K562 (cell line): ENCODE results near the gene ARID3A. TPM values are rescaled to one million over a fixed set of nuclear protein-coding genes. Genes with fewer than 3 reads are reported as not detected.

ENCODE experiments used
- ATAC-seq: fragments of 200-7000 bp; cut with Tn5 transposase; 3 replicates; pipeline ENCODE4 v1.9.1; 2020; ENCODE audit warnings: moderate library complexity
- BruUV-seq: library from RNA; stranded (reverse); fragments of 400-500 nt; replicated peaks from 2 replicates; lab custom pipeline; 2021; lab: Mats Ljungman, UMichigan
- CTCF ChIA-PET: fragments of 300-600 bp; formaldehyde crosslinking; extraction: SDS; loops from one replicate; lab custom pipeline; 2021; ENCODE audit warnings: low intra/inter-chr PET ratio; lab: Yijun Ruan, JAX
- POLR2A ChIA-PET: fragments of 300-600, 350-650 bp; sonication (Branson Sonifier 250); formaldehyde crosslinking; extraction: SDS; loops from one replicate; lab custom pipeline; 2021; ENCODE audit warnings: antibody characterized with exemption, inconsistent platforms; lab: Yijun Ruan, JAX
- DNase-seq, 4 experiments: peaks; one replicate each; pipeline versions ENCODE4 v3.0.0 to v3.0.0-alpha.2; 2011 to 2018; ENCODE audit warnings: low spot score in 3 of 4, mixed read lengths in 3 of 4; ENCODE audit errors: extremely low read depth in 1 of 4
- FAIRE-seq: peaks from 2 replicates; lab custom pipeline; 2011; peaks lifted over from hg19 to GRCh38; lab: Jason Lieb, UNC
- H2AFZ ChIP-seq: 2 replicates; pipeline ENCODE4 v1.6.0; 2011; ENCODE audit warnings: low read depth, low read length, control low read depth, inconsistent platforms
- H3K27ac ChIP-seq: fragments of 200-600 bp; 3 replicates; pipeline ENCODE4 v1.8.0; 2011; ENCODE audit warnings: low read depth, mild to moderate bottlenecking, control low read depth, inconsistent platforms, low read length, moderate library complexity, mixed read lengths; ENCODE audit errors: extremely low read depth
- H3K27me3 ChIP-seq, 2 experiments: fragments of 300-600 bp in 1 of 2; 2 replicates in 1 of 2; 3 replicates in 1 of 2; pipeline versions ENCODE4 v1.6.0 to v1.8.0; 2011; ENCODE audit warnings: inconsistent platforms in 2 of 2, low read length in 2 of 2, mild to moderate bottlenecking in 1 of 2, mixed read lengths in 1 of 2, moderate library complexity in 1 of 2; ENCODE audit not compliant: control insufficient read depth in 2 of 2, insufficient read depth in 2 of 2
- H3K36me3 ChIP-seq: fragments of 300-600 bp; 3 replicates; pipeline ENCODE4 v1.8.0; 2011; ENCODE audit warnings: mild to moderate bottlenecking, low read length, inconsistent platforms; ENCODE audit not compliant: control insufficient read depth, insufficient read depth
- H3K4me1 ChIP-seq, 2 experiments: fragments of 200-600 bp in 1 of 2; replicated peaks in 1 of 2; 2 replicates in 1 of 2; 3 replicates in 1 of 2; pipeline versions ENCODE4 v1.5.1 to v1.8.0; 2011; ENCODE audit warnings: inconsistent platforms in 2 of 2, low read length in 2 of 2, mild to moderate bottlenecking in 1 of 2, mixed read lengths in 1 of 2, moderate library complexity in 1 of 2; ENCODE audit not compliant: control insufficient read depth in 2 of 2, insufficient read depth in 2 of 2
- H3K4me2 ChIP-seq: 2 replicates; pipeline ENCODE4 v1.6.1; 2011; ENCODE audit warnings: low read length, control low read depth, inconsistent platforms, mixed read lengths; ENCODE audit not compliant: insufficient read depth
- H3K4me3 ChIP-seq: fragments of 200-600 bp; sonication (generic), shearing (Covaris generic); 2 replicates; pipeline ENCODE4 v1.5.1; 2016; ENCODE audit warnings: control low read depth, inconsistent platforms
- H3K79me2 ChIP-seq: fragments of 200-600 bp; 3 replicates; pipeline ENCODE4 v1.8.0; 2011; ENCODE audit warnings: low read length, inconsistent platforms; ENCODE audit not compliant: control insufficient read depth, insufficient read depth
- H3K9ac ChIP-seq, 2 experiments: 2 replicates each; pipeline versions ENCODE4 v1.6.0 to v1.6.1; 2011; ENCODE audit warnings: low read depth in 2 of 2, low read length in 2 of 2, control low read depth in 1 of 2, inconsistent platforms in 1 of 2, mild to moderate bottlenecking in 1 of 2, mixed read lengths in 1 of 2; ENCODE audit not compliant: insufficient read depth in 1 of 2
- H3K9me1 ChIP-seq: one replicate; pipeline ENCODE4 v1.6.0; 2011; ENCODE audit warnings: inconsistent platforms, mild to moderate bottlenecking, low read length, moderate library complexity; ENCODE audit not compliant: control insufficient read depth, insufficient read depth
- H3K9me3 ChIP-seq: replicated peaks from 2 replicates; pipeline ENCODE4 v1.5.1; 2011; ENCODE audit warnings: low read depth, low read length, inconsistent platforms; ENCODE audit not compliant: control insufficient read depth, insufficient read depth
- H4K20me1 ChIP-seq: replicated peaks from 2 replicates; pipeline ENCODE4 v1.6.1; 2011; ENCODE audit warnings: low read length, inconsistent platforms, mixed read lengths; ENCODE audit not compliant: control insufficient read depth, insufficient read depth
- BCOR ChIP-seq: fragments of 450-650 bp; IDR thresholded peaks from 2 replicates; pipeline ENCODE4 v1.6.1; 2016
- FOXP1 ChIP-seq: sonication (generic); formaldehyde crosslinking; IDR thresholded peaks from 2 replicates; pipeline ENCODE4 v1.8.0; 2022; ENCODE audit warnings: mild to moderate bottlenecking, missing genetic modification reagents
- KDM1A ChIP-seq, 2 experiments: fragments of 450-650 bp; IDR thresholded peaks; 2 replicates each; pipeline ENCODE4 v1.6.1; 2016; ENCODE audit warnings: mild to moderate bottlenecking in 2 of 2
- RBBP5 ChIP-seq: fragments of 200-600 bp; sonication (generic); IDR thresholded peaks from 2 replicates; pipeline ENCODE4 v1.6.1; 2012; ENCODE audit warnings: borderline replicate concordance, mild to moderate bottlenecking, low read length, control low read depth, inconsistent platforms; ENCODE audit not compliant: insufficient read depth, poor library complexity, severe bottlenecking
- RBFOX2 ChIP-seq: fragments of 200-400 bp; formaldehyde crosslinking; IDR thresholded peaks from 2 replicates; pipeline ENCODE4 v1.6.1; 2017; ENCODE audit warnings: low read depth, mild to moderate bottlenecking, low read length, moderate library complexity
- RBM25 ChIP-seq: fragments of 200-400 bp; formaldehyde crosslinking; IDR thresholded peaks from 2 replicates; pipeline ENCODE4 v1.6.1; 2018; ENCODE audit warnings: low read length, low read depth, moderate library complexity; ENCODE audit not compliant: severe bottlenecking
- SAP30 ChIP-seq: fragments of 200-600 bp; sonication (generic); IDR thresholded peaks from 2 replicates; pipeline ENCODE4 v1.6.1; 2012; ENCODE audit warnings: borderline replicate concordance, low read depth, mild to moderate bottlenecking, moderate library complexity, low read length, control low read depth, inconsistent platforms; ENCODE audit not compliant: insufficient read depth, poor library complexity, severe bottlenecking
- SMARCA5 ChIP-seq: fragments of 450-650 bp; IDR thresholded peaks from 2 replicates; pipeline ENCODE4 v1.6.1; 2016
- TEAD1 ChIP-seq, 2 experiments: fragments of 450-650 bp in 1 of 2; sonication (generic) in 1 of 2; formaldehyde crosslinking; IDR thresholded peaks; 2 replicates each; pipeline versions ENCODE4 v1.4.0 to v1.8.0; 2020 to 2022; ENCODE audit warnings: mild to moderate bottlenecking in 2 of 2, missing genetic modification reagents in 1 of 2
- ZNF121 ChIP-seq: sonication (generic); formaldehyde crosslinking; conservative IDR thresholded peaks from 2 replicates; pipeline ENCODE4 v1.8.0; 2022; ENCODE audit warnings: missing genetic modification reagents
- ZNF384 ChIP-seq: IDR thresholded peaks from 2 replicates; pipeline ENCODE4 v1.6.1; 2012; ENCODE audit warnings: low read depth, low read length, improper control_type of control experiment
- ZNF431 ChIP-seq: sonication (generic); formaldehyde crosslinking; IDR thresholded peaks from 2 replicates; pipeline ENCODE4 v1.8.0; 2022; ENCODE audit warnings: mild to moderate bottlenecking, missing genetic modification reagents
- ZNF77 ChIP-seq: fragments of 250-450 bp; sonication (Bioruptor Pico); IDR thresholded peaks from 2 replicates; pipeline ENCODE4 v1.5.0; 2020
- WGBS: fragments of 100-300 bp; shearing (Covaris generic); methylation state at CpG from one replicate; pipeline ENCODE4 v1.1.6; 2016; ENCODE audit warnings: low coverage, mixed read lengths; ENCODE audit not compliant: insufficient coverage; ENCODE audit errors: missing lambda C conversion rate; 5-methylcytosine and 5-hydroxymethylcytosine counted together
- in situ Hi-C: fragments of 300-500 bp; cut with MboI; formaldehyde crosslinking; loops from 4 replicates; pipeline ENCODE4 v1.15.0; 2018; ENCODE audit warnings: inconsistent platforms, mixed read lengths
- intact Hi-C: fragments of 100-400 bp; cut with micrococcal nuclease; formaldehyde crosslinking; loops from 2 replicates; pipeline ENCODE4 v1.14.2; 2022
- polyA plus RNA-seq, 8 experiments: library from polyadenylated mRNA; depleted of rRNA in 4 of 8; stranded (reverse) in 5 of 8; unstranded in 3 of 8; fragments of >200 nt; fragmentation: Nextera tagmentation in 2 of 8; fragmentation: Illumina TruSeq in 1 of 8; extraction: Ambion mirVana in 2 of 8; extraction: Trizol in 1 of 8; gene quantifications; 2 replicates each; pipeline versions ENCODE4 v1.2.1 to v1.2.3, GENCODE V29; 2011 to 2014; ENCODE audit warnings: inconsistent platforms in 1 of 8, missing spikeins in 1 of 8
- total RNA-seq, 7 experiments: library from RNA; depleted of rRNA in 6 of 7; stranded (reverse); fragments of >200 nt in 6 of 7; fragmentation: Illumina TruSeq in 2 of 7; extraction: Trizol in 2 of 7; gene quantifications; 2 replicates each; pipeline versions ENCODE4 v1.2.1 to v1.2.3, GENCODE V29; 2011 to 2021; ENCODE audit warnings: low replicate concordance in 1 of 7
- TF ChIP-seq, protein P1 (sequence below): fragments of 200-800 bp; sonication (Bioruptor generic); IDR thresholded peaks from 2 replicates; pipeline ENCODE4 v1.6.1; 2017; ENCODE audit warnings: missing genetic modification characterization, missing compliant biosample characterization

Gene ARID3A
- total and polyA plus RNA-seq, 9 of the 15 experiments (the other 6 are each of a cell fraction or from before 2014, with no cell fraction given) = 1.4 to 118 (median 31.2) TPM

DNA sequence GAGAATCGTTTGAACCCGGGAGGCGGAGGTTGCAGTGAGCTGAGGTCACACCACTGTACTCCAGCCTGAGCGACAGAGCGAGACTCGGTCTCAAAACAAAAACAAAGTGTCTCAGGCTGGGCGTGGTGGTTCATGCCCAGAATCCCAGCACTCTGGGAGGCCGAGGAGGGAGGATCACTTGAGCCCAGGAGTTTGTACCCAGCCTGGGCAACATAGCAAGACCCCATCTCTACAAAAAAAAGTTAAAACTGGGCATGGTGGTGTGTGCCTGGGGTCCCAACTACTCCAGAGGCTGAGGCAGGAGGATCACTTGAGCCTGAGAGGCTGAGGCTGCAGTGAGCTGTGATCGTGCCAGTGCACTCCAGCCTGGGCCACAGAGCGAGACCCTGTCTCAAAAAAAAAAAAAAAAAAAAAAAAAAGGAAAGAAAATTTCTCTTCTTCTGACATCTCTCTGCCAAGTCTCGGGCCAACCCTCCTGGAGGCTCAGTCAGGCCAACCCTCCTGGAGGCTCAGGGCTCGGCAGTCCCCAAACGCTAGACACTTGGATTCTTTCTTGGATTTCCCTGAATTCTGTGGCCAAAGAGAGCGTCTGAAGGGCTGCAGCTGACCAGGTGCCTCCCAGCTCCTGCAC lies 26.3 kb downstream of the ARID3A start:
- WGBS = 51% methylated on average over 12 of the region's 14 CpGs
- H3K9me1 ChIP-seq = no peaks in the 10 kb centered on the region
- peak overlapping the region; percentile 96 for H3K27ac ChIP-seq
- ChIA-PET CTCF (no interaction called here), POLR2A (interaction anchor here (1.1 kb wide), 1 partner anchor 8 kb away, joined by 4 read pairs; no protein-coding TSS in a partner anchor)
- H3K9me3 ChIP-seq = no peaks in the 10 kb centered on the region
- H2AFZ ChIP-seq = no peak overlapping the region
- H3K9ac ChIP-seq = peak overlapping the region; percentile 76 to 83
- no peaks in the 10 kb centered on the region for H3K27me3 ChIP-seq
- DNase-seq = peak in 1 of 4 experiments; percentile 42
- no peaks in the 10 kb centered on the region for H4K20me1 ChIP-seq
- no TSS peak for BruUV-seq
- TF ChIP-seq SMARCA5 (peak; percentile 65; the same call in 1 of the 2 replicates), ZNF77 (no peak), RBBP5 (peak; percentile 11), SAP30 (no peak), ZNF384 (0 out of 2 replicates have a peak, but pooled peaks have one; percentile 49), BCOR (peak; percentile 89), ZNF431 (CRISPR knock-in tag) (no peak), RBFOX2 (no peak), FOXP1 (CRISPR knock-in tag) (peak; percentile 16; the same call in 1 of the 2 replicates), KDM1A (IDR thresholded peaks at IDR 0.05) (peak in 1 of 2 experiments; percentile 73; a peak in 3 of 4 replicates), RBM25 (peak; percentile 58), TEAD1 (CRISPR knock-in tag; IDR thresholded peaks at IDR 0.05) (0 out of 4 replicates have a peak, but pooled peaks of 1 of the 2 experiments have one; percentile 14), ZNF121 (CRISPR knock-in tag) (peak; percentile 100)
- TF ChIP-seq, protein P1, sequence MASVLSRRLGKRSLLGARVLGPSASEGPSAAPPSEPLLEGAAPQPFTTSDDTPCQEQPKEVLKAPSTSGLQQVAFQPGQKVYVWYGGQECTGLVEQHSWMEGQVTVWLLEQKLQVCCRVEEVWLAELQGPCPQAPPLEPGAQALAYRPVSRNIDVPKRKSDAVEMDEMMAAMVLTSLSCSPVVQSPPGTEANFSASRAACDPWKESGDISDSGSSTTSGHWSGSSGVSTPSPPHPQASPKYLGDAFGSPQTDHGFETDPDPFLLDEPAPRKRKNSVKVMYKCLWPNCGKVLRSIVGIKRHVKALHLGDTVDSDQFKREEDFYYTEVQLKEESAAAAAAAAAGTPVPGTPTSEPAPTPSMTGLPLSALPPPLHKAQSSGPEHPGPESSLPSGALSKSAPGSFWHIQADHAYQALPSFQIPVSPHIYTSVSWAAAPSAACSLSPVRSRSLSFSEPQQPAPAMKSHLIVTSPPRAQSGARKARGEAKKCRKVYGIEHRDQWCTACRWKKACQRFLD (CRISPR knock-in tag) = peak; percentile 28
- TF ChIP-seq, all 486 proteins: peak for 10
- Histone ChIP-seq H3K36me3 (peaks cover 24% of the 10 kb centered on the region; the same call in 1 of the 3 replicates), H3K4me1 (peaks cover 51 to 90% of the 10 kb centered on the region in 2 experiments), H3K4me3 (peak overlapping the region; percentile 28), H3K79me2 (peaks cover 86% of the 10 kb centered on the region), H3K4me2 (peak overlapping the region; percentile 73; the same call in 1 of the 2 replicates)
- no peak; the same call in 2 of the 3 replicates for ATAC-seq
- in situ Hi-C loops = no loop called here
- FAIRE-seq = peak; percentile 29
- intact Hi-C loops = no loop called here
